IPS-NIHi7 (cell line): Measurements from ENCODE around the gene TIMP1.

Source experiments
- DNase-seq: peaks from one replicate; pipeline ENCODE4 v3.0.0; 2012; ENCODE audit warnings: mixed read lengths; ENCODE audit errors: extremely low spot score

Gene TIMP1

GRCh38 chrX:47634871-47635575, 52.8 kb downstream of the TIMP1 start:
- DNase-seq: no peak
